ENCODE measurements around the gene PNPLA5.

- no peak for TF ChIP-seq YY1 (IDR thresholded peaks at IDR 0.05; ENCODE audit: borderline replicate concordance in 1 of 3, control insufficient read depth in 1 of 3, extremely low read depth in 1 of 3, insufficient read depth in 3 of 3, insufficient read length in 1 of 3, insufficient replicate concordance in 2 of 3, low read depth in 1 of 3, low read length in 2 of 3)
- TF ChIP-seq MXD1 (CRISPR knock-in tag; IDR thresholded peaks at IDR 0.05; ENCODE audit: borderline replicate concordance, poor library complexity, severe bottlenecking), result no peak
- no peak for TF ChIP-seq IRF9 (tag; IDR thresholded peaks at IDR 0.05)
- TF ChIP-seq, protein P1, sequence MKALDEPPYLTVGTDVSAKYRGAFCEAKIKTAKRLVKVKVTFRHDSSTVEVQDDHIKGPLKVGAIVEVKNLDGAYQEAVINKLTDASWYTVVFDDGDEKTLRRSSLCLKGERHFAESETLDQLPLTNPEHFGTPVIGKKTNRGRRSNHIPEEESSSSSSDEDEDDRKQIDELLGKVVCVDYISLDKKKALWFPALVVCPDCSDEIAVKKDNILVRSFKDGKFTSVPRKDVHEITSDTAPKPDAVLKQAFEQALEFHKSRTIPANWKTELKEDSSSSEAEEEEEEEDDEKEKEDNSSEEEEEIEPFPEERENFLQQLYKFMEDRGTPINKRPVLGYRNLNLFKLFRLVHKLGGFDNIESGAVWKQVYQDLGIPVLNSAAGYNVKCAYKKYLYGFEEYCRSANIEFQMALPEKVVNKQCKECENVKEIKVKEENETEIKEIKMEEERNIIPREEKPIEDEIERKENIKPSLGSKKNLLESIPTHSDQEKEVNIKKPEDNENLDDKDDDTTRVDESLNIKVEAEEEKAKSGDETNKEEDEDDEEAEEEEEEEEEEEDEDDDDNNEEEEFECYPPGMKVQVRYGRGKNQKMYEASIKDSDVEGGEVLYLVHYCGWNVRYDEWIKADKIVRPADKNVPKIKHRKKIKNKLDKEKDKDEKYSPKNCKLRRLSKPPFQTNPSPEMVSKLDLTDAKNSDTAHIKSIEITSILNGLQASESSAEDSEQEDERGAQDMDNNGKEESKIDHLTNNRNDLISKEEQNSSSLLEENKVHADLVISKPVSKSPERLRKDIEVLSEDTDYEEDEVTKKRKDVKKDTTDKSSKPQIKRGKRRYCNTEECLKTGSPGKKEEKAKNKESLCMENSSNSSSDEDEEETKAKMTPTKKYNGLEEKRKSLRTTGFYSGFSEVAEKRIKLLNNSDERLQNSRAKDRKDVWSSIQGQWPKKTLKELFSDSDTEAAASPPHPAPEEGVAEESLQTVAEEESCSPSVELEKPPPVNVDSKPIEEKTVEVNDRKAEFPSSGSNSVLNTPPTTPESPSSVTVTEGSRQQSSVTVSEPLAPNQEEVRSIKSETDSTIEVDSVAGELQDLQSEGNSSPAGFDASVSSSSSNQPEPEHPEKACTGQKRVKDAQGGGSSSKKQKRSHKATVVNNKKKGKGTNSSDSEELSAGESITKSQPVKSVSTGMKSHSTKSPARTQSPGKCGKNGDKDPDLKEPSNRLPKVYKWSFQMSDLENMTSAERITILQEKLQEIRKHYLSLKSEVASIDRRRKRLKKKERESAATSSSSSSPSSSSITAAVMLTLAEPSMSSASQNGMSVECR (CRISPR knock-in tag; IDR thresholded peaks at IDR 0.05), result no peak
- no peak for TF ChIP-seq SMC3 (conservative IDR thresholded peaks at IDR 0.05; ENCODE audit: insufficient read depth, low read depth, low read length)
- TF ChIP-seq PPARD (CRISPR knock-in tag; IDR thresholded peaks at IDR 0.05), result no peak
- TF ChIP-seq ZNF717 (CRISPR knock-in tag; IDR thresholded peaks at IDR 0.05), result no peak
- TF ChIP-seq, protein P2, sequence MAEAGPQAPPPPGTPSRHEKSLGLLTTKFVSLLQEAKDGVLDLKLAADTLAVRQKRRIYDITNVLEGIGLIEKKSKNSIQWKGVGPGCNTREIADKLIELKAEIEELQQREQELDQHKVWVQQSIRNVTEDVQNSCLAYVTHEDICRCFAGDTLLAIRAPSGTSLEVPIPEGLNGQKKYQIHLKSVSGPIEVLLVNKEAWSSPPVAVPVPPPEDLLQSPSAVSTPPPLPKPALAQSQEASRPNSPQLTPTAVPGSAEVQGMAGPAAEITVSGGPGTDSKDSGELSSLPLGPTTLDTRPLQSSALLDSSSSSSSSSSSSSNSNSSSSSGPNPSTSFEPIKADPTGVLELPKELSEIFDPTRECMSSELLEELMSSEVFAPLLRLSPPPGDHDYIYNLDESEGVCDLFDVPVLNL (CRISPR knock-in tag; IDR thresholded peaks at IDR 0.05; ENCODE audit: low read depth), result no peak
- TF ChIP-seq NFE2L1 (tag; IDR thresholded peaks at IDR 0.05; ENCODE audit: borderline replicate concordance, low read depth), result no peak
These were observed 47.0 kb downstream of the PNPLA5 start for GRCh38 chr22:43844560-43845545.
